NCI-H1048 (cell line): Measurements from ENCODE around the gene AMFR.
"Not testable (repeated sequence)": the region's sequence is repeated elsewhere in the genome, so short reads cannot be mapped to it uniquely, and the experiment has no call there.

Source experiments
- DNase-seq: peaks from one replicate; lab custom pipeline; 2025; lab: John Stamatoyannopoulos, UW

AMFR gene

GRCh38 chr16:56423584-56424403 lies 1.6 kb downstream of the AMFR start:
- no peak for DNase-seq

- DNase-seq, result no peak
Measured at GRCh38 chr16:56422896-56423441, 2.4 kb downstream of the AMFR start.

GRCh38 chr16:56421976-56422669 lies 3.2 kb downstream of the AMFR start:
- no peak for DNase-seq

- DNase-seq, result no peak
Measured at GRCh38 chr16:56421313-56421712, 4.0 kb downstream of the AMFR start.

GRCh38 chr16:56420613-56421012 lies 4.7 kb downstream of the AMFR start:
- DNase-seq, result no peak

- DNase-seq, result no peak
Measured at GRCh38 chr16:56419740-56420548, 5.4 kb downstream of the AMFR start.

GRCh38 chr16:56417138-56417537 lies 8.2 kb downstream of the AMFR start:
- no peak for DNase-seq

- no peak for DNase-seq
Measured at GRCh38 chr16:56415875-56416274, 9.5 kb downstream of the AMFR start.

GRCh38 chr16:56414366-56414765 lies 11.0 kb downstream of the AMFR start:
- DNase-seq, result no peak

GRCh38 chr16:56413381-56413780 lies 12.0 kb downstream of the AMFR start:
- DNase-seq, result no peak

GRCh38 chr16:56411624-56412023 lies 13.7 kb downstream of the AMFR start:
- no peak for DNase-seq

- no peak for DNase-seq
Measured at GRCh38 chr16:56411123-56411522, 14.2 kb downstream of the AMFR start.

GRCh38 chr16:56409195-56409594 lies 16.1 kb downstream of the AMFR start:
- DNase-seq, result no peak

- DNase-seq, result no peak
Measured at GRCh38 chr16:56408379-56409098, 16.8 kb downstream of the AMFR start.

GRCh38 chr16:56405977-56406672 lies 19.2 kb downstream of the AMFR start:
- no peak for DNase-seq

GRCh38 chr16:56401482-56401881 lies 23.9 kb downstream of the AMFR start:
- no peak for DNase-seq

GRCh38 chr16:56400458-56400857 lies 24.9 kb downstream of the AMFR start:
- DNase-seq, result no peak

GRCh38 chr16:56399486-56399885 lies 25.9 kb downstream of the AMFR start:
- no peak for DNase-seq

GRCh38 chr16:56399047-56399446 lies 26.3 kb downstream of the AMFR start:
- DNase-seq, result no peak

- DNase-seq, result not testable (repeated sequence)
Measured at GRCh38 chr16:56396724-56397123, 28.6 kb downstream of the AMFR start.

GRCh38 chr16:56389554-56389953 lies 35.8 kb downstream of the AMFR start:
- DNase-seq, result no peak
